Smooth muscle cell (in vitro differentiated cells): ENCODE results near the gene PRKG1. TPM values are rescaled to one million over a fixed set of nuclear protein-coding genes. Genes with fewer than 3 reads are reported as not detected.
A peak's percentile ranks its signal among the peaks of the same experiment; 100 is the strongest.

Experiments used
- DNase-seq: peaks from one replicate; lab custom pipeline; 2025; ENCODE audit not compliant: unreplicated experiment; lab: John Stamatoyannopoulos, UW
- H2AFZ ChIP-seq: fragments of 200-600 bp; sonication (generic); 2 replicates; pipeline ENCODE4 v1.6.0; 2016; ENCODE audit warnings: antibody characterized with exemption, low read depth, mild to moderate bottlenecking
- H3F3A ChIP-seq: fragments of 200-600 bp; sonication (generic); 2 replicates; pipeline ENCODE4 v1.6.0; 2017; ENCODE audit warnings: antibody characterized with exemption, low read depth
- H3K27ac ChIP-seq: fragments of 200-600 bp; sonication (generic); 2 replicates; pipeline ENCODE4 v1.5.1; 2016; ENCODE audit warnings: low read depth, mild to moderate bottlenecking
- H3K27me3 ChIP-seq: fragments of 200-600 bp; sonication (generic); 2 replicates; pipeline ENCODE4 v1.6.1; 2016; ENCODE audit warnings: low read depth, mild to moderate bottlenecking
- H3K36me3 ChIP-seq: fragments of 200-600 bp; sonication (generic); 2 replicates; pipeline ENCODE4 v1.5.1; 2016; ENCODE audit warnings: low read depth
- H3K4me1 ChIP-seq: fragments of 200-600 bp; sonication (generic); 2 replicates; pipeline ENCODE4 v1.5.1; 2016; ENCODE audit warnings: low read depth
- H3K4me2 ChIP-seq: fragments of 200-600 bp; sonication (generic); 2 replicates; pipeline ENCODE4 v1.6.0; 2016; ENCODE audit warnings: mild to moderate bottlenecking
- H3K4me3 ChIP-seq: fragments of 200-600 bp; sonication (generic); 2 replicates; pipeline ENCODE4 v1.5.1; 2016; ENCODE audit warnings: mild to moderate bottlenecking
- H3K79me2 ChIP-seq: fragments of 200-600 bp; sonication (generic); 2 replicates; pipeline ENCODE4 v1.6.0; 2016; ENCODE audit warnings: low read depth, mild to moderate bottlenecking
- H3K9ac ChIP-seq: fragments of 200-600 bp; sonication (generic); 2 replicates; pipeline ENCODE4 v1.6.0; 2016; ENCODE audit warnings: low read depth
- H3K9me3 ChIP-seq: fragments of 200-600 bp; sonication (generic); replicated peaks from 2 replicates; pipeline ENCODE4 v1.5.1; 2016; ENCODE audit warnings: low read depth
- H4K20me1 ChIP-seq: fragments of 200-600 bp; sonication (generic); 2 replicates; pipeline ENCODE4 v1.6.0; 2016; ENCODE audit warnings: low read depth
- CTCF ChIP-seq: fragments of 200-600 bp; sonication (generic); IDR thresholded peaks from 2 replicates; pipeline ENCODE4 v1.5.1; 2017; ENCODE audit warnings: borderline replicate concordance, mild to moderate bottlenecking, antibody characterized with exemption; ENCODE audit not compliant: insufficient read depth, poor library complexity, severe bottlenecking
- WGBS: methylation state at CpG from one replicate; pipeline ENCODE4 v1.1.7; 2016; ENCODE audit warnings: low lambda C conversion rate; 5-methylcytosine and 5-hydroxymethylcytosine counted together
- polyA plus RNA-seq: library from polyadenylated mRNA; unstranded; fragments of >200 nt; fragmentation: Nextera tagmentation; extraction: Ambion mirVana; gene quantifications from 2 replicates; pipeline ENCODE4 v1.2.1, GENCODE V29; 2016
- total RNA-seq: library from RNA; depleted of rRNA; stranded (reverse); fragments of >200 nt; gene quantifications from 2 replicates; pipeline ENCODE4 v1.2.3, GENCODE V29; 2014

Gene PRKG1
- total and polyA plus RNA-seq, 2 experiments from 2014 or later = 7.2 to 13.4 TPM

- H2AFZ ChIP-seq = peak overlapping the region; percentile 93
- peak overlapping the region; percentile 21 for H3K9ac ChIP-seq
- no peak for DNase-seq
- peaks cover 7% of the 10 kb centered on the region for H3F3A ChIP-seq
- peak overlapping the region; percentile 99 for H3K4me2 ChIP-seq
- no peak overlapping the region for H3K27ac ChIP-seq
- H3K79me2 ChIP-seq = no peaks in the 10 kb centered on the region
- no peaks in the 10 kb centered on the region for H3K9me3 ChIP-seq
- H3K27me3 ChIP-seq = peaks cover 36% of the 10 kb centered on the region
- no peaks in the 10 kb centered on the region for H3K36me3 ChIP-seq
- WGBS = 7% methylated on average over 36 of the region's 50 CpGs
- peaks cover 28% of the 10 kb centered on the region for H3K4me1 ChIP-seq
- no peak for TF ChIP-seq CTCF
- H3K4me3 ChIP-seq = peak overlapping the region; percentile 67
- H4K20me1 ChIP-seq = peaks cover 38% of the 10 kb centered on the region
These were observed 642 bp upstream of the PRKG1 start for GRCh38 chr10:51073453-51074237.

- Histone ChIP-seq H3K4me1 (peaks cover 31% of the 10 kb centered on the region), H3K79me2 (no peaks in the 10 kb centered on the region), H3K36me3 (no peaks in the 10 kb centered on the region), H3K9ac (no peak overlapping the region), H3K9me3 (no peaks in the 10 kb centered on the region), H2AFZ (peak overlapping the region; percentile 93), H4K20me1 (peaks cover 38% of the 10 kb centered on the region), H3K4me3 (peak overlapping the region; percentile 67), H3F3A (peaks cover 7% of the 10 kb centered on the region), H3K27ac (no peak overlapping the region), H3K27me3 (peaks cover 36% of the 10 kb centered on the region), H3K4me2 (peak overlapping the region; percentile 99)
- WGBS = 15% methylated on average over 18 of the region's 18 CpGs
- no peak for DNase-seq
- TF ChIP-seq CTCF = no peak
These were observed 971 bp downstream of the PRKG1 start for GRCh38 chr10:51075043-51075872.

GRCh38 chr10:51075873-51076229, 1.6 kb downstream of the PRKG1 start:
- H3K36me3 ChIP-seq = no peaks in the 10 kb centered on the region
- H3K27ac ChIP-seq = no peak overlapping the region
- no peak overlapping the region for H3K9ac ChIP-seq
- TF ChIP-seq CTCF = no peak
- no peaks in the 10 kb centered on the region for H3K79me2 ChIP-seq
- H4K20me1 ChIP-seq = peaks cover 38% of the 10 kb centered on the region
- 89% methylated on average over 6 of the region's 6 CpGs for WGBS
- no peak for DNase-seq
- H3K27me3 ChIP-seq = peaks cover 36% of the 10 kb centered on the region
- no peaks in the 10 kb centered on the region for H3K9me3 ChIP-seq
- H2AFZ ChIP-seq = no peak overlapping the region
- no peak overlapping the region for H3K4me2 ChIP-seq
- peak overlapping the region; percentile 67 for H3K4me3 ChIP-seq
- H3F3A ChIP-seq = peaks cover 7% of the 10 kb centered on the region
- peaks cover 31% of the 10 kb centered on the region for H3K4me1 ChIP-seq
